Keratinocyte (primary cell): ENCODE results near the gene ADAMTS16. TPM values are rescaled to one million over a fixed set of nuclear protein-coding genes. Genes with fewer than 3 reads are reported as not detected.

Experiments
- DNase-seq: peaks from one replicate; pipeline ENCODE4 v3.0.0-alpha.2; 2011; ENCODE audit warnings: low read depth, missing footprints, low spot score
- FAIRE-seq: peaks from 2 replicates; lab custom pipeline; 2011; peaks lifted over from hg19 to GRCh38; lab: Jason Lieb, UNC
- H2AFZ ChIP-seq: 2 replicates; pipeline ENCODE4 v1.6.0; 2012; ENCODE audit warnings: low read length, control low read depth, inconsistent platforms; ENCODE audit not compliant: control insufficient read depth
- H3K27ac ChIP-seq: 2 replicates; pipeline ENCODE4 v1.5.1; 2011; ENCODE audit warnings: low read length; ENCODE audit not compliant: control insufficient read depth, insufficient read depth
- H3K27me3 ChIP-seq: 3 replicates; pipeline ENCODE4 v1.6.0; 2011; ENCODE audit warnings: low read length; ENCODE audit not compliant: control insufficient read depth, insufficient read depth; ENCODE audit errors: extremely low read depth
- H3K36me3 ChIP-seq, 2 experiments: 2 replicates in 1 of 2; 3 replicates in 1 of 2; pipeline ENCODE4 v1.5.1; 2011; ENCODE audit warnings: low read length in 2 of 2, mild to moderate bottlenecking in 1 of 2; ENCODE audit not compliant: control insufficient read depth in 2 of 2, insufficient read depth in 2 of 2; ENCODE audit errors: extremely low read depth in 1 of 2
- H3K4me1 ChIP-seq: 3 replicates; pipeline ENCODE4 v1.5.1; 2011; ENCODE audit warnings: low read length; ENCODE audit not compliant: control insufficient read depth, insufficient read depth; ENCODE audit errors: extremely low read depth
- H3K4me2 ChIP-seq: 3 replicates; pipeline ENCODE4 v1.6.0; 2011; ENCODE audit warnings: low read depth, low read length; ENCODE audit not compliant: control insufficient read depth, insufficient read depth; ENCODE audit errors: extremely low read depth
- H3K4me3 ChIP-seq, 3 experiments: fragments of 200-600 bp in 1 of 3; sonication (generic) in 1 of 3; 2 replicates in 2 of 3; 3 replicates in 1 of 3; pipeline ENCODE4 v1.5.1; 2011 to 2016; ENCODE audit warnings: low read length in 3 of 3, mild to moderate bottlenecking in 3 of 3, control low read depth in 2 of 3, inconsistent platforms in 1 of 3, low read depth in 1 of 3, mixed read lengths in 1 of 3, mixed run types in 1 of 3, moderate library complexity in 1 of 3; ENCODE audit not compliant: control insufficient read depth in 2 of 3, insufficient read depth in 2 of 3; ENCODE audit errors: extremely low read depth in 1 of 3
- H3K79me2 ChIP-seq: 2 replicates; pipeline ENCODE4 v1.6.0; 2012; ENCODE audit warnings: low read length; ENCODE audit not compliant: control insufficient read depth, insufficient read depth
- H3K9ac ChIP-seq: 3 replicates; pipeline ENCODE4 v1.6.0; 2011; ENCODE audit warnings: low read length; ENCODE audit not compliant: control insufficient read depth, insufficient read depth; ENCODE audit errors: extremely low read depth
- H3K9me1 ChIP-seq: 3 replicates; pipeline ENCODE4 v1.6.0; 2011; ENCODE audit warnings: low read length; ENCODE audit not compliant: control insufficient read depth, insufficient read depth; ENCODE audit errors: extremely low read depth
- H3K9me3 ChIP-seq: 2 replicates; pipeline ENCODE4 v1.5.1; 2012; ENCODE audit warnings: low read depth, low read length; ENCODE audit not compliant: control insufficient read depth
- H4K20me1 ChIP-seq: 3 replicates; pipeline ENCODE4 v1.6.0; 2011; ENCODE audit warnings: low read length; ENCODE audit not compliant: control insufficient read depth, insufficient read depth; ENCODE audit errors: extremely low read depth
- CTCF ChIP-seq, 3 experiments: IDR thresholded peaks in 1 of 3; conservative IDR thresholded peaks in 1 of 3; optimal IDR thresholded peaks in 1 of 3; 2 replicates in 2 of 3; 3 replicates in 1 of 3; pipeline versions ENCODE3 to v1.5.1; 2011; ENCODE audit warnings: low read length in 3 of 3, mild to moderate bottlenecking in 3 of 3, moderate library complexity in 2 of 3, control low read depth in 1 of 3, inconsistent platforms in 1 of 3; ENCODE audit not compliant: insufficient read depth in 2 of 3; ENCODE audit errors: extremely low read depth in 1 of 3
- EZH2 ChIP-seq: IDR thresholded peaks from one replicate; pipeline ENCODE4 v1.6.1; 2012; ENCODE audit warnings: inconsistent platforms, mild to moderate bottlenecking, low read length, moderate library complexity
- dilution Hi-C: fragments of 300-500 bp; cut with MboI; formaldehyde crosslinking; loops from one replicate; pipeline ENCODE4 v1.7.0; 2020; ENCODE audit warnings: low sequenced_read_pairs; ENCODE audit not compliant: extremely low pct_ligation_motif_present
- polyA plus RNA-seq, 5 experiments: library from polyadenylated mRNA; depleted of rRNA in 3 of 5; stranded (reverse) in 3 of 5; stranded (forward) in 1 of 5; unstranded in 1 of 5; fragments of >200 nt; gene quantifications; 1 replicate in 1 of 5; 2 replicates in 3 of 5; 3 replicates in 1 of 5; pipeline versions ENCODE4 v1.2.1 to v1.2.3, GENCODE V29; 2011 to 2012; ENCODE audit warnings: missing spikeins in 2 of 5, low read depth in 1 of 5, low replicate concordance in 1 of 5

ADAMTS16 gene
- polyA plus RNA-seq, 1 donor (not counting 4 experiments of a cell fraction or from before 2014, with no cell fraction given): not detected

GRCh38 chr5:5246736-5247135, 106.6 kb downstream of the ADAMTS16 start:
- H3K9me1 ChIP-seq: no peaks in the 10 kb centered on the region
- H3K4me2 ChIP-seq: no peak overlapping the region
- no peak overlapping the region for H3K27ac ChIP-seq
- H3K9me3 ChIP-seq: no peaks in the 10 kb centered on the region
- FAIRE-seq (no peak), DNase-seq (no peak)
- no peaks in the 10 kb centered on the region for H4K20me1 ChIP-seq
- H3K4me1 ChIP-seq: no peaks in the 10 kb centered on the region
- H3K36me3 ChIP-seq: no peaks in the 10 kb centered on the region
- H3K4me3 ChIP-seq: no peak overlapping the region
- no peaks in the 10 kb centered on the region for H3K79me2 ChIP-seq
- no peak overlapping the region for H2AFZ ChIP-seq
- TF ChIP-seq EZH2: no peak
- no peak for TF ChIP-seq CTCF (optimal IDR thresholded peaks at IDR 0.05 in 1 of 3, IDR thresholded peaks at IDR 0.05 in 1 of 3, conservative IDR thresholded peaks at IDR 0.05 in 1 of 3; ENCODE audit: extremely low read depth in 1 of 3, insufficient read depth in 2 of 3, low read length in 3 of 3)
- dilution Hi-C loops: no loop called here
- H3K9ac ChIP-seq: no peak overlapping the region
- H3K27me3 ChIP-seq: no peaks in the 10 kb centered on the region

- TF ChIP-seq EZH2 (no peak), CTCF (optimal IDR thresholded peaks at IDR 0.05 in 1 of 3, IDR thresholded peaks at IDR 0.05 in 1 of 3, conservative IDR thresholded peaks at IDR 0.05 in 1 of 3; ENCODE audit: extremely low read depth in 1 of 3, insufficient read depth in 2 of 3, low read length in 3 of 3) (no peak)
- Histone ChIP-seq H3K4me1 (no peaks in the 10 kb centered on the region), H3K79me2 (no peaks in the 10 kb centered on the region), H3K9ac (no peak overlapping the region), H3K9me3 (no peaks in the 10 kb centered on the region), H2AFZ (no peak overlapping the region), H3K27me3 (no peaks in the 10 kb centered on the region), H3K36me3 (no peaks in the 10 kb centered on the region), H3K27ac (no peak overlapping the region), H3K4me3 (no peak overlapping the region), H3K9me1 (no peaks in the 10 kb centered on the region), H3K4me2 (no peak overlapping the region), H4K20me1 (no peaks in the 10 kb centered on the region)
- DNase-seq (no peak), FAIRE-seq (no peak)
- dilution Hi-C loops: no loop called here
These were observed 110.6 kb downstream of the ADAMTS16 start for GRCh38 chr5:5250758-5251157.
